GM19193 (cell line): ENCODE data around the gene ADAMTS15.

Experiments used
- POLR2A ChIP-seq: IDR thresholded peaks from 4 replicates; pipeline ENCODE4 v1.6.1; 2011; ENCODE audit not compliant: insufficient read depth, insufficient read length; ENCODE audit errors: extremely low read depth

The ADAMTS15 gene

DNA sequence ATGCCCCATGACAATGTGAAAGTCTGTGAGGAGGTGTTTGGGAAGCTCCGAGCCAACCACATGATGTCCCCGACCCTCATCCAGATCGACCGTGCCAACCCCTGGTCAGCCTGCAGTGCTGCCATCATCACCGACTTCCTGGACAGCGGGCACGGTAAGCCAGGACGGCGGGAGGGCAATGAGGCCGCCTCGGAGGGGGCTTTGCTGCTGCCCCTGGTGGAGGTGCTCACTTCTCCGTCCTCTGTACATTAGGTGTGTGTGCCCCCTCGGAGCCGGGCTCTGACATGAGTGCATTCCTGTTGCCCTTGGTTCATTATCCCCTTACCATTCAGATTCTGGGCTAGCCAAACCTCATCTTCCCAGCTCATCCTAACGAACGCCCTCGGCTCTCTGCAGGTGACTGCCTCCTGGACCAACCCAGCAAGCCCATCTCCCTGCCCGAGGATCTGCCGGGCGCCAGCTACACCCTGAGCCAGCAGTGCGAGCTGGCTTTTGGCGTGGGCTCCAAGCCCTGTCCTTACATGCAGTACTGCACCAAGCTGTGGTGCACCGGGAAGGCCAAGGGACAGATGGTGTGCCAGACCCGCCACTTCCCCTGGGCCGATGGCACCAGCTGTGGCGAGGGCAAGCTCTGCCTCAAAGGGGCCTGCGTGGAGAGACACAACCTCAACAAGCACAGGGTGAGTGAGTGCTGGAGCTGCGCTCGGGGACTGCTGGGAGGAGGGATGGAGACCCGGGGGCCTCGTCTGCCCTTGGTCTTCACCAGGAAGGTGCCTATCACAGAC, 13.8 kb downstream of the ADAMTS15 start:
- TF ChIP-seq POLR2A, result no peak

DNA sequence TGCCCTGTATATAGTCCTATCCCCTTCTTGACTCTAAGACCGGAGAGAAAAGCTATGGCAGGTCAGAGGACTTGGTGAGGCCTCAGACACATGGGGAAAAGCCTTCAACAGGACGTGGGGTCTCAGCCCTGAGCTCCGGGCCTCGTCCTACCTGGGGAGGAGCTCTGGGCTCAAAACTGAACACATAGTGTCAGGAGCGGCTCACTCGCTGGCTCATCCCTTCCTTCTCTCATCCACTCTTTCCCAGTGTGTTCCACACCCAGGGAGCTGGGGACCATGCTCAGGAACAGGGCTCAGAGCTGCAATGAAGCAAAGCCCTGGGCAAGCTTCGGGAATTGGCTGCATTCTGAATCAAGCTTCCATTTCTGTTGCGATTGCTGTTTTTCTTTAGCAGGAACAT, 14.5 kb downstream of the ADAMTS15 start:
- no peak for TF ChIP-seq POLR2A

GRCh38 chr11:130464291-130464812, 15.9 kb downstream of the ADAMTS15 start:
- TF ChIP-seq POLR2A, result no peak

- no peak for TF ChIP-seq POLR2A
Observed at GRCh38 chr11:130465263-130465662, 16.8 kb downstream of the ADAMTS15 start.

GRCh38 chr11:130467116-130467900, 18.9 kb downstream of the ADAMTS15 start:
- TF ChIP-seq POLR2A, result no peak

DNA sequence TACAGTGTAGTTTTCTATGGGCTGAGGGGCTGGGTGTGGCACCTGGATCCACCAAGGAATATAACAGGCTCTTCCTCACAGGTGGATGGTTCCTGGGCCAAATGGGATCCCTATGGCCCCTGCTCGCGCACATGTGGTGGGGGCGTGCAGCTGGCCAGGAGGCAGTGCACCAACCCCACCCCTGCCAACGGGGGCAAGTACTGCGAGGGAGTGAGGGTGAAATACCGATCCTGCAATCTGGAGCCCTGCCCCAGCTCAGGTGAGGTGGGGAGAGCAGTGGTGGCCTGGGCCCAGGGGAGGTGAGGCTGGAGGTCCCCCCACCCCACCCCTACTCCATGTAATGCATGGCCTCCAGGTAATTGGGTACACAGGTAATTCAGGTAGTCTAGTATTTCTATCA, 20.7 kb downstream of the ADAMTS15 start:
- TF ChIP-seq POLR2A, result no peak

DNA sequence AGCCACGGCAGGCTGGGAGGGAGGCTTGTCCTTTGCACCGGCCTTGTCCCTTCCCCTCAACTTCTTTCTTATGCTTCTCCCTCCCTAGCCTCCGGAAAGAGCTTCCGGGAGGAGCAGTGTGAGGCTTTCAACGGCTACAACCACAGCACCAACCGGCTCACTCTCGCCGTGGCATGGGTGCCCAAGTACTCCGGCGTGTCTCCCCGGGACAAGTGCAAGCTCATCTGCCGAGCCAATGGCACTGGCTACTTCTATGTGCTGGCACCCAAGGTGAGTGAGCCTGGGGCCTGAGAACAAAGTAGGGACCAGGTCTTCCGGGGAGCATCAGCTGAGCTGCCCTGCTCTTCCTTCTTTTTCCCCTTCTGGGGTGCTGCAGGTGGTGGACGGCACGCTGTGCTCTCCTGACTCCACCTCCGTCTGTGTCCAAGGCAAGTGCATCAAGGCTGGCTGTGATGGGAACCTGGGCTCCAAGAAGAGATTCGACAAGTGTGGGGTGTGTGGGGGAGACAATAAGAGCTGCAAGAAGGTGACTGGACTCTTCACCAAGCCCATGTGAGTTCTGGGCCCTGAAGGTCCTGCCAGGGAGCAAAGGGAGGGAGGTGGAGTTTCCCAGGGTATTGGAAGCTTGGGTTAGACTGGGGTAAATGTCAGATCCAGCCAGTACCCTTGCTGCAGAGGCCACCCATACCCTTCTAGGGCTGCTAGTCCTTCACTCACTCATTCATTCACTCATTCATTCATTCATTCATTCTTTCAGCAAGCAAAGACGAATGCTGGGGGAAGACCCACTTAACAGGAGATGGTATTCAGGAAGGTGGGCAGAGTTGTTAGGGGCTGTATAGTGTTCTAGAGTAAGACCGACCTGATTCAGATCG, 22.6 kb downstream of the ADAMTS15 start:
- no peak for TF ChIP-seq POLR2A

DNA sequence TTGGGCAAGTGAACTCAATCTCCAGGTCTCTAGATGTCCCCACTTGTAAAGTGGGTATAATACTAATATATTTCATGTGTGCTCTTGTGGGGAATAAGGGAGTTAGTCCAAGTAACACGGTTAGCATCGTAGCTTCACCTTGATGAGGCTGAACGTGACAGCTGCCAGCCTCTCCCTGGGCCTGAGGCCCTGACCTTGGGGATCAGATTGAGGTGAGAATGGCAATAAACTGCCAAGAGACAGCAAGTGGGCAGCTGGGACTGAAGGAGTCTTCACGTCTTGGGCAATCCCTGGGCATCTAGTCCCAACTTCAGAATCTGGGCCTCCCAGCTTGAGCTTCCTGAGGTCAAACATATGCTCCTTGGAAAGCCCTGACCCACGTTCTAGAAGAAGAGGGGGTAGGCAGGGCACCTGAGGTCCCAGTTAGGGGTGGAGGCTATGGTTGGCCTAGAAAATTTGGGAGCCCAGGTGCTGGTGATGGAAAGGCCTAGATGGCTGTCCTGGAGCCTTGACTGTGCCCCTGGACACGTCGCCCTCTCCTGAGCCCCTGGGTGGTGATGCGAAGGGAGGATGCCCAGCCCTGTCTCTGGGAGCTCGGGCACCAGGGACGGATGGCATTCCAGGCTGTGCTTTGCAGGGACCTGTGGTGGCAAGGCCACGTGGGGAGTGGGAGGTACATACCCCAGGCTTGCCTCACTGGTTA, 23.4 kb downstream of the ADAMTS15 start:
- no peak for TF ChIP-seq POLR2A

DNA sequence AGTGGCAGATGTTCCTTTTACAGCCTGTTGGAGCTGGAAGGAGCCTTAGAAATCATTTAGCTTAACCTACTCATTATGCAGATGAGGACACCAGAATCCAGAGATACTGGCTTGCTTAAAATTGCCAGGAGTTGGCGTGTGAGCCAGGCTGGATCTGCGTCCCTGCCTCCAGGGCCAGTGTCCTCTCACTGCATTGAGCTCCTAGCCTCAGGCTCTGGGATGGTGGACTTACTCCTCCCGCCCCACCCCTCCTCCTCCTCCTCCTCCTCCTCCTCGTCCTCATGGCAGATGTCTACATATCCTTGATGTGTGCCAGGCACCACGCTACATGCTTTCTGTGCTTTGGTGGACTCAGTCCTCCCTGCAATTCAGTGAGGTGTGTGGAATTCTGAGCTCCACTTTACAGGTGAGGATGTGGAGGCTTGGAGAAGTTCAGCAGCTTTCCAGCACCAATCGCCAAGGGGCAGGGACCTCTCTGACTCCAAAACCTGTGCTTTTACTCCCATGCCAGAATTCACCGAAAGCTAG, 24.1 kb downstream of the ADAMTS15 start:
- no peak for TF ChIP-seq POLR2A

DNA sequence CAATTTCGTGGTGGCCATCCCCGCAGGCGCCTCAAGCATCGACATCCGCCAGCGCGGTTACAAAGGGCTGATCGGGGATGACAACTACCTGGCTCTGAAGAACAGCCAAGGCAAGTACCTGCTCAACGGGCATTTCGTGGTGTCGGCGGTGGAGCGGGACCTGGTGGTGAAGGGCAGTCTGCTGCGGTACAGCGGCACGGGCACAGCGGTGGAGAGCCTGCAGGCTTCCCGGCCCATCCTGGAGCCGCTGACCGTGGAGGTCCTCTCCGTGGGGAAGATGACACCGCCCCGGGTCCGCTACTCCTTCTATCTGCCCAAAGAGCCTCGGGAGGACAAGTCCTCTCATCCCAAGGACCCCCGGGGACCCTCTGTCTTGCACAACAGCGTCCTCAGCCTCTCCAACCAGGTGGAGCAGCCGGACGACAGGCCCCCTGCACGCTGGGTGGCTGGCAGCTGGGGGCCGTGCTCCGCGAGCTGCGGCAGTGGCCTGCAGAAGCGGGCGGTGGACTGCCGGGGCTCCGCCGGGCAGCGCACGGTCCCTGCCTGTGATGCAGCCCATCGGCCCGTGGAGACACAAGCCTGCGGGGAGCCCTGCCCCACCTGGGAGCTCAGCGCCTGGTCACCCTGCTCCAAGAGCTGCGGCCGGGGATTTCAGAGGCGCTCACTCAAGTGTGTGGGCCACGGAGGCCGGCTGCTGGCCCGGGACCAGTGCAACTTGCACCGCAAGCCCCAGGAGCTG, 24.8 kb downstream of the ADAMTS15 start:
- TF ChIP-seq POLR2A, result no peak

DNA sequence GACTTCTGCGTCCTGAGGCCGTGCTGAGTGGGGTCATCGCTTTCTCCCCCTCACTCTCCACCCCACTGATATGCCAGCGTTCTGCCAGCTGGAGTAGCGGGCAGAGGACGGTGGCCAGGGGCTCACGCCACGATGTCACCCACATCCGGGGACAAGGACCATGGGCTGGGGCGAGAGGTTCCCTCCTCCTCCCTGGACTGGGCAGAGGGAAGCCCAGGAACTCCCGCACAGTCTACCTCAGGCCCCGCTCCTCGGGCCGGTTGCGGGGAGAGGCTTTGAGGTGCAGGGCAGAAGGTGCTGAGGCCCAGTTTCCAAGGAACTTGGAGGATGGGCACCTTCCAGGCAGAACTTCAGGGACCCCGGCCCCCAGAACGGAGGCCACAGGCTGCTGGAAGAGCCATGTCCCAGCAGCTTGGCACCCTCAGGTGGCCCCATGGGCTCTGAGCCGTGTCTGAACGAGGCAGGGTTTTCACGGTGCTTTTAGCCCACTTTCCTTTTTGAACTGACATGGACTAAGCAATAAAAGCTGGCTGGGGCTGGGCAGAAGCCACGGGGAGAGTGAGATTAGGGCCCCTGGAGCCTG, 25.4 kb downstream of the ADAMTS15 start:
- TF ChIP-seq POLR2A, result no peak

GRCh38 chr11:130474637-130475400, 26.4 kb downstream of the ADAMTS15 start:
- TF ChIP-seq POLR2A, result no peak
